NCI-H1694 (cell line): ENCODE data around the gene CFAP57.

ENCODE experiments used
- DNase-seq: peaks from one replicate; lab custom pipeline; 2025; lab: John Stamatoyannopoulos, UW

CFAP57 gene

GRCh38 chr1:43255438-43256210 lies 83.5 kb downstream of the CFAP57 start:
- DNase-seq, result no peak

DNA sequence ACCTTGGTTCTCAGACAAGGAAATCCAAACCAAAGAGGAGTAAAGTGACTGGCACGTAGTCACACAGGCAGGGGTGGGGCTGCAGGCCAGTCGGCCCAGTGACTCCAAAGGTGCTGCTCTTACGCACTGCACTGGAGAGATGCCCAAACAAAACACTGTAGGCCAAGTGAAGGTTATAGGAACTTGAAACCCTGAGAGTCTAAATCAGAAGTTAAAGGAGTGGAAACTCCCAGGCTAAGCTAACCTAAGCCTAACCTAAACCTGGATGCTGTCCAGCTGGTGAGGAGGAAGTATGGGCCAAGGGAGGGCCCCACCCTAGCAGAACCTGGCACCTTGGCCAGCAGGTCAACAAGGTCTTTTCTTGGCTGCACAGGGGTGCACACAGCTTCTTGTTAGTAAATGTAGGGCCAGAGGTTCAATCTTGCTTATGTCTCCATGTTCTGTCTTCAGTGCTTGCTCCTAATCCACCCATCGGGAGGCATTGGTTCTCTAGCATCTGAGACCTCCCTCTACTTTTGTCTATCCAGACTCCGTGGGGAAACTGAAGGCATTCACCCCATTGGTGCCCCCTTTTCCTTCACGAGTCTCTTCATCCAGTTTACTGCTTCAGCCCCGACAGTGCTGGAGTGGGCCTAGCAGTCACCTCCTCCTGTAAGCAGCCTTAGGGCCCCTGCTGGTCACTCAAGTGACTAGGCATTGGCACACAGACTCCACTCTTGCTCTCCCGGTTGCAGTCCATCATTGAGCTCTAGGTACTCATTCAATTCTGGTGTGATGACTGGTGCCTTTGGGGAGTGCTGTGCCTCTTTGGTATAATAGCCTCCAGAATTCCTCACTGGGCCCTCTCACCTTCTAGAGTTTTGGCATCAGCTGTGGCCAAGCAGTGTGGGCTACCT lies 84.8 kb downstream of the CFAP57 start:
- no peak for DNase-seq

GRCh38 chr1:43258370-43258769 lies 86.2 kb downstream of the CFAP57 start:
- DNase-seq, result no peak

GRCh38 chr1:43265431-43265830 lies 93.3 kb downstream of the CFAP57 start:
- no peak for DNase-seq

- DNase-seq, result no peak
Observed at GRCh38 chr1:43266881-43267280, 94.8 kb downstream of the CFAP57 start.

DNA sequence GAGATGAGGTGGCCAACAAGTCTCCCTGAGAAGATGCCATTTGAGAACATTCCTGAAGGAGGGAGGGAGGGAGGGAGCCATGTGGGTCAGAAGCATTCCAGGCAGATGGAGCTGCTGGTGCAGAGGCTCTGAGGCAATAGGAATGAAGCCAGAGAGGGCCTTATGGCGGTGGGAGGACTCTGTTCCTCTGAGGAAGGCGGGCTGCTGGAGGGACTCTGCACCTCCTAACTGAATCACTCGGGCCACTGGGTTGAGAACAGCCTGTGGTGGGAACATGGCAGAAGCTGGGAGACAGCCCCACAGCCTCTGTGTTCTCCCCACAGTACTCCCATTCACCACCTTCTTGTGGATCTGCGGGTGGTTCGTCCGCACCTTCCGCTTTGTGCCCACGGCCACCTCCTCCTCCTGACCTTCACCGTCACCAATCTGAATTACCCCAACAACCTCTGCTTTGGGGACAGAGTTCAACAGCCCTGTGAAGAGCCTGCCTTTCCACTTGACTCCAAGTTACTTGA lies 95.2 kb downstream of the CFAP57 start:
- no peak for DNase-seq

- DNase-seq, result no peak
Observed at GRCh38 chr1:43267818-43268425, 95.8 kb downstream of the CFAP57 start.

DNA sequence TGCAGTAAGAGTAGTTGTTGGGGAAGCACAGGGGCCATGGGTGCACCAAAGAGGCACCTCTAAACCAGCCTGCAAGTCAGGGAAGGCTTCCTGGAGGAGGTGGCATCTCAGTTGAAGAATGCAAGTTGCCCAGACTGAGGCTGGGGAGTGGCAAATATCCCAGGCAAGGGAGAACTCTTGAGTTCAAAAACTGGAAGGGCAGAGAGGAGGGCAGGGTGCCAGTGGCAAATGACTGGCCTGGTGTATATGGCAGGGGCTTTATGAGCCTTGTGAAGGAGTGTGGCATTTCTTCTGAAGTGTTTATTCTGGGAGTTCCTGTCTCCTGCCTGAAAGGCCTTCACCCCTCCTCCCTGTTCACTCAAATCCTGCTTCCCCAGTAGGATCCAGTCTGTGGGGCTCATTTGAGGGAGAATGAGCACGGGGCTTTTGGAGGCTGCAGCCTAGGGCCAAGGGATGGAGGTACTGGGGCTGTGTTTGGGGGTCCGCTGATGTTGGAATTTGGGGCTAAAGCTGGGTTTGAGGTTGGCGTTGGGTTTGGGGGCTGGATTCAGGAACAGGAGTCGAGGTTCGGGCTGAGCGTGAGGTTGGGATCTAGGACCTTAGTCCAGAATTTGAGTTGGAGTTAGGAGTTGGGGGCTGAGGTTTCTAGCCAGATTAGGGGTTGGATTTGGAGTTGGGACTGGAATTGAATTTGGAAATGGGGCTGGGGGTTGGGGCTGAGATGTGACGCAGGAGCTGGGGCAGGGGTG lies 97.7 kb downstream of the CFAP57 start, which contains the start of gene TMEM125:
Gene TMEM125 (plus strand): TSS at position 357 of the 749 bp plus-strand sequence. CDS start 2,740 bp downstream, outside the sequence.
- no peak for DNase-seq

- no peak for DNase-seq
Observed at GRCh38 chr1:43270421-43271095, 98.4 kb downstream of the CFAP57 start.

DNA sequence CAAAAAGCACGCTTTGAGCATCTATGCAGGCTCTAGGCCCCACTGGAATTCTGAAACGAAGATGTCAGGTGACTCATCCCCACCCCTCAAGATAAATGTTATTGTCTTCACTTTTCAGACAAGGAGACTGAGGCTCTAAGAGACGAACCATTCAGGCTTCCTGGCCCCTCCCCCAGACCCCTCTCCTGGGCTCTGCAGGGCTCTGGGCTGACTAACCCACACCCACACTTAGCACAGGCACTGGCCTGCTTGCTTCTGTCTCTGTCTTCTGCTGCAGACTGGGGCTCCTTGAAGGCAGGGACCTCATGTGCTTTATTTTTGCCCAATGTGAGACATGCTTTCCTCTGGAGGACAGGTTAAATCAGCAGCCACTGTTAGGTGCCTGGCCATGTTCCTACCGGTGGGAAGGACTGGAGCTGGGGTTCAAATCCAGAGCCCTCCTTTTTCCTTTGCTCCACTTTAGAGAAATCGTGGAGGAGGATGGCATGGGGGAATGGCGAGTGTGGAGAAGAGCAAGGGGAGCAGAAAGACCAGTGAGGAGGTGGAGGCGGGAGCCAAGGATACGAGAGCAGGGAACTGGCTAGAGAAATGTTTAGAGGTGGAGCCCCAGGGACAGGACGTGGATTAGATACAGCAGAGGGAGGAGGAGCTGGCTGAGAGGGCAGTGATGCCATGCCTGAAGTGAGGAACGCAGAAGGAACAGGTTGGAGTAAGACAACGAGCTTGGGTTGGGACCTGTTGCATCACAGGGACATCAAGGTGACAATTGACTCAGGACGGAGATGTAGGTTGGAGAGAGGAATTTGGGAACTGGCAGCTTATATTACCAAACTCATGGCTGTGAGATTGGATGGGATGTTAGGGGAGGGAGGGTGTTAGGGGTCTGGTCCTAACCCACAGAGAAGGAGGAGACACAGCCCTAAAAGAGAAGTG lies 99.3 kb downstream of the CFAP57 start:
- DNase-seq, result no peak

DNA sequence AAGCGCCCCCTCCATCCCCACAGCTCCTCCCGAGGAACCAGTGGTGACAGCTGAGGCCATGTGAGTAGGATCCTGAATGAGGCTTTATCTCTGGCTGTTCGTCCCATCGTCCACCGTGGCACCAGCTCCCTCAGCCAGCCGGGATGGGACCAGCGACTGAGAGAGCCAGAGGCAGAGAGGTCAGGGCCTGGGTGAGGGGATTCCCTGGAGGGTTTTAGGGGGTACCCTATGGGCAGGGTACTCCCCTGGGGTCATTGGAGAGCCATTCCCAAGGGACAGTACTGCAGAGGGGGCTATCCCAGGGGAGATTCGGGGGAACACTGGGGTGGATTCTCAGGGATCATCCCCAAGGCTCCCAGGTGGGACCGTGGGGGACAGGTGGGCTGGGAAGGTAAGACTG lies 100.0 kb downstream of the CFAP57 start:
- DNase-seq, result no peak

- DNase-seq, result no peak
Observed at GRCh38 chr1:43272576-43273571, 100.7 kb downstream of the CFAP57 start.

DNA sequence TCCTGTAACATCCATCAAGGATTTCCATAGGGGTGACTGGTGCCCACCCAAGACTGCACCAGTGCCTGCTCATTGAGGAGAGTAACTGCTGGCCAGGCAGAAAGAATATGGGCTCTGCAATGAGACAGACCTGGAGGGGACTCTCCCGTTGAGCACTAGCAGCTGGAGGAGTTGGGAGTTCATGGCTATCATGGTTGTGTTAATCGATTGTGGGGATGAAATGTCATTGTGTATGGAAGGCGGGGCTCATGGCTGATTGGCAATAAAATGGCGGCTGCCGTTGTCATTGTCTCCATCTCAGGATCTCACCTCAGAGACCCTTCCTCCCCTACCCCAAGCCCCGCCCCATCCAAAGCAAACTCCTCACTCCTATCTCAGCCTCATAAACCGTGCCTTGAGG lies 101.6 kb downstream of the CFAP57 start:
- no peak for DNase-seq

- DNase-seq, result no peak
Observed at GRCh38 chr1:43274125-43274803, 102.1 kb downstream of the CFAP57 start.

- DNase-seq, result no peak
Observed at GRCh38 chr1:43274804-43275180, 102.7 kb downstream of the CFAP57 start.

DNA sequence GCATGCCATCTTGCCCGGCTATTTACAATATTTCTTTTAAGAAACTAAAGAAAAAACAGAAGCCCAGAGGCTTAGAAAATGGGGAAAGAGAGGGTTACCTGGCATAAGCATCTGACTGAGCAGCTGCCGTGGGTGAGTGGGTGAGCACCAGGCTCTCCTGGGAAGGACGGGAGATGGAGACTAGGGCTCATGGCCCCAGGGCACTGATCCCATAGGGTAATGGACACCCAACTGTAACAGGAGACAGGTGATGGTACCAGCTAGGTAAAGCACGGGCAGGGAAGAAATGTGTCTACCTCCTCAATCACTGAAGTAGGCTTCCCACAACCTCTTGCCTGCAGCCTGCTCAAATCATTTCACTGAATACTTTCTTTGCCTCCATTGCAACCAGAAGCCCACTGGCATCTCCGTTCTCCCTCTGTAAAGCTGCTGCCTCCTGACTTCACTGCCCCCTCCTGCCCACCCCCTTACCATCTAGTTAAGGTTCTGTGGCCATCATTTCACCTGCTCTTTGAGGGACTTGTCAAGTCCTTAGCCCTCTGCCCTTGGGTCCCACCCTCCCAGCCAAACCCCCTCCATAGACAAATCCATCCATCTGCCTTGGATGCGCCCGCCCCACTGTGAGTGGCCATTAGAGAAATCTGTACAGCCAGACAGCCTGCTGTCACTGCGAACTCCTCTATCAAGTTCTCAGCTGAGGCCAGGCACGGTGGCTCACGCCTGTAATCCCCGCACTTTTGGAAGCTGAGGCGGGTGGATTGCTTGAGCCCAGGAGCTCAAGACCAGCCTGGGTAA lies 103.9 kb downstream of the CFAP57 start:
- no peak for DNase-seq

GRCh38 chr1:43276673-43277072 lies 104.5 kb downstream of the CFAP57 start:
- no peak for DNase-seq
